ENCODE results near the gene NR2E3.
A peak's percentile ranks its signal among the peaks of the same experiment; 100 is the strongest.

NR2E3 gene
- 0 to 0.06 (median 0) reads per million in 9 experiments for total RNA-seq

- Mint-ChIP-seq H3K27ac (no peak within 1 kb of the TSS), H3K9me3 (no peaks in the 10 kb centered on the region), H3K27me3 (peaks cover 17 to 33% of the 10 kb centered on the region in 2 donors), H3K36me3 (ENCODE audit: insufficient read depth) (no peaks in the 10 kb centered on the region), H3K4me1 (ENCODE audit: low read depth in 2 of 2) (no peaks in the 10 kb centered on the region), H3K4me3 (no peak within 1 kb of the TSS)
- DNase-seq, result no peak
- ATAC-seq (replicated peaks), result no peak
Observed at GRCh38 chr15:71810256-71811035, at the start of gene NR2E3. TSS of gene NR2E3 (plus strand) at chr15:71810554. CDS start at chr15:71810744, 190 bp downstream.

GRCh38 chr15:71760852-71761251, 49.5 kb upstream of the NR2E3 start:
- DNase-seq (no peak), ATAC-seq (replicated peaks) (no peak)
- H3K4me3 Mint-ChIP-seq, result no peak overlapping the region
- peaks cover 3 to 11% of the 10 kb centered on the region in 2 donors for H3K9me3 Mint-ChIP-seq
- peaks cover 9 to 22% of the 10 kb centered on the region in 2 donors for H3K27me3 Mint-ChIP-seq
- no peak overlapping the region for H3K27ac Mint-ChIP-seq
- no peaks in the 10 kb centered on the region for H3K4me1 Mint-ChIP-seq (ENCODE audit: low read depth in 2 of 2)
- no peaks in the 10 kb centered on the region for H3K36me3 Mint-ChIP-seq (ENCODE audit: insufficient read depth)

- ATAC-seq (replicated peaks) (no peak), DNase-seq (no peak)
- Mint-ChIP-seq H3K4me3 (no peak overlapping the region), H3K27ac (no peak overlapping the region), H3K27me3 (peaks cover 10 to 26% of the 10 kb centered on the region in 2 donors), H3K36me3 (ENCODE audit: insufficient read depth) (no peaks in the 10 kb centered on the region), H3K4me1 (ENCODE audit: low read depth in 2 of 2) (no peaks in the 10 kb centered on the region), H3K9me3 (peaks cover 3 to 11% of the 10 kb centered on the region in 2 donors)
Observed at GRCh38 chr15:71761649-71762048, 48.7 kb upstream of the NR2E3 start.

GRCh38 chr15:71768184-71768583, 42.2 kb upstream of the NR2E3 start:
- no peaks in the 10 kb centered on the region for H3K36me3 Mint-ChIP-seq (ENCODE audit: insufficient read depth)
- ATAC-seq (replicated peaks) (no peak), DNase-seq (no peak)
- no peaks in the 10 kb centered on the region for H3K9me3 Mint-ChIP-seq
- no peaks in the 10 kb centered on the region for H3K4me1 Mint-ChIP-seq (ENCODE audit: low read depth in 2 of 2)
- H3K4me3 Mint-ChIP-seq, result no peak overlapping the region
- peaks cover 20 to 41% of the 10 kb centered on the region in 2 donors for H3K27me3 Mint-ChIP-seq
- no peak overlapping the region for H3K27ac Mint-ChIP-seq

GRCh38 chr15:71773206-71773859, 37.0 kb upstream of the NR2E3 start:
- Mint-ChIP-seq H3K9me3 (no peaks in the 10 kb centered on the region), H3K36me3 (ENCODE audit: insufficient read depth) (peaks cover 4% of the 10 kb centered on the region), H3K4me1 (ENCODE audit: low read depth in 2 of 2) (no peaks in the 10 kb centered on the region), H3K27me3 (peaks cover under 1 to 11% of the 10 kb centered on the region in 2 donors), H3K4me3 (no peak overlapping the region), H3K27ac (no peak overlapping the region)
- DNase-seq (no peak), ATAC-seq (replicated peaks) (no peak)

- no peak for DNase-seq
- Mint-ChIP-seq H3K27ac (no peak overlapping the region), H3K4me1 (ENCODE audit: low read depth in 2 of 2) (peaks cover 0 to 7% of the 10 kb centered on the region in 2 donors), H3K4me3 (no peak overlapping the region), H3K27me3 (peaks cover 3 to 15% of the 10 kb centered on the region in 2 donors), H3K9me3 (no peaks in the 10 kb centered on the region), H3K36me3 (ENCODE audit: insufficient read depth) (peaks cover 4% of the 10 kb centered on the region)
- ATAC-seq (replicated peaks), result no peak
Observed at GRCh38 chr15:71775856-71776255, 34.5 kb upstream of the NR2E3 start.

GRCh38 chr15:71776304-71776703, 34.0 kb upstream of the NR2E3 start:
- H3K9me3 Mint-ChIP-seq, result no peaks in the 10 kb centered on the region
- no peak for ATAC-seq (replicated peaks)
- no peak for DNase-seq
- H3K27me3 Mint-ChIP-seq, result peaks cover 8 to 15% of the 10 kb centered on the region in 2 donors
- peaks cover 4% of the 10 kb centered on the region for H3K36me3 Mint-ChIP-seq (ENCODE audit: insufficient read depth)
- H3K4me1 Mint-ChIP-seq (ENCODE audit: low read depth in 2 of 2), result peaks cover 0 to 7% of the 10 kb centered on the region in 2 donors
- no peak overlapping the region for H3K27ac Mint-ChIP-seq
- H3K4me3 Mint-ChIP-seq, result no peak overlapping the region

GRCh38 chr15:71777216-71777943, 33.0 kb upstream of the NR2E3 start:
- DNase-seq (no peak), ATAC-seq (replicated peaks) (no peak)
- H3K4me1 Mint-ChIP-seq (ENCODE audit: low read depth in 2 of 2), result peaks cover 0 to 7% of the 10 kb centered on the region in 2 donors
- H3K27me3 Mint-ChIP-seq, result peaks cover 12 to 18% of the 10 kb centered on the region in 2 donors
- H3K27ac Mint-ChIP-seq, result no peak overlapping the region
- no peak overlapping the region for H3K4me3 Mint-ChIP-seq
- peaks cover 4% of the 10 kb centered on the region for H3K36me3 Mint-ChIP-seq (ENCODE audit: insufficient read depth)
- H3K9me3 Mint-ChIP-seq, result no peaks in the 10 kb centered on the region

- H3K4me1 Mint-ChIP-seq (ENCODE audit: low read depth in 2 of 2), result peaks cover 0 to 7% of the 10 kb centered on the region in 2 donors
- H3K36me3 Mint-ChIP-seq (ENCODE audit: insufficient read depth), result peaks cover 4% of the 10 kb centered on the region
- no peaks in the 10 kb centered on the region for H3K9me3 Mint-ChIP-seq
- peaks cover 17 to 37% of the 10 kb centered on the region in 2 donors for H3K27me3 Mint-ChIP-seq
- DNase-seq, result no peak
- ATAC-seq (replicated peaks), result no peak
- H3K4me3 Mint-ChIP-seq, result no peak overlapping the region
- H3K27ac Mint-ChIP-seq, result no peak overlapping the region
Observed at GRCh38 chr15:71779073-71779797, 31.1 kb upstream of the NR2E3 start.

GRCh38 chr15:71780115-71780976, 30.0 kb upstream of the NR2E3 start:
- Mint-ChIP-seq H3K9me3 (no peaks in the 10 kb centered on the region), H3K36me3 (ENCODE audit: insufficient read depth) (no peaks in the 10 kb centered on the region), H3K4me3 (no peak overlapping the region), H3K27ac (no peak overlapping the region), H3K27me3 (peaks cover 28 to 48% of the 10 kb centered on the region in 2 donors), H3K4me1 (ENCODE audit: low read depth in 2 of 2) (peaks cover 0 to 7% of the 10 kb centered on the region in 2 donors)
- no peak for ATAC-seq (replicated peaks)
- DNase-seq, result peak in 2 of 3 experiments; percentile 4 to 24

- Mint-ChIP-seq H3K27me3 (peaks cover 35 to 58% of the 10 kb centered on the region in 2 donors), H3K36me3 (ENCODE audit: insufficient read depth) (no peaks in the 10 kb centered on the region), H3K4me3 (no peak overlapping the region), H3K4me1 (ENCODE audit: low read depth in 2 of 2) (peaks cover 0 to 7% of the 10 kb centered on the region in 2 donors), H3K9me3 (no peaks in the 10 kb centered on the region), H3K27ac (no peak overlapping the region)
- DNase-seq (no peak), ATAC-seq (replicated peaks) (no peak)
Observed at GRCh38 chr15:71781179-71781964, 29.0 kb upstream of the NR2E3 start.

- H3K9me3 Mint-ChIP-seq, result no peaks in the 10 kb centered on the region
- H3K36me3 Mint-ChIP-seq (ENCODE audit: insufficient read depth), result no peaks in the 10 kb centered on the region
- H3K4me1 Mint-ChIP-seq (ENCODE audit: low read depth in 2 of 2), result peaks cover 0 to 7% of the 10 kb centered on the region in 2 donors
- no peak for DNase-seq
- ATAC-seq (replicated peaks), result no peak
- peaks cover 35 to 60% of the 10 kb centered on the region in 2 donors for H3K27me3 Mint-ChIP-seq
- no peak overlapping the region for H3K27ac Mint-ChIP-seq
- H3K4me3 Mint-ChIP-seq, result no peak overlapping the region
Observed at GRCh38 chr15:71781965-71782265, 28.4 kb upstream of the NR2E3 start.

All from effector memory CD8-positive, alpha-beta T cell (primary cell).